HepG2 (cell line): ENCODE results near the gene RUVBL2. TPM values are rescaled to one million over a fixed set of nuclear protein-coding genes. Genes with fewer than 3 reads are reported as not detected.

Source experiments
- ATAC-seq: fragments of 200-7000 bp; cut with Tn5 transposase; 3 replicates; pipeline ENCODE4 v1.9.1; 2020; ENCODE audit warnings: mild to moderate bottlenecking, moderate library complexity
- BruUV-seq: library from RNA; stranded (reverse); fragments of 400-500 nt; replicated peaks from 2 replicates; lab custom pipeline; 2021; lab: Mats Ljungman, UMichigan
- CTCF ChIA-PET: fragments of 300-600 bp; formaldehyde crosslinking; extraction: SDS; loops from one replicate; lab custom pipeline; 2021; ENCODE audit warnings: low total read pairs, inconsistent platforms, low intra/inter-chr PET ratio; lab: Yijun Ruan, JAX
- POLR2A ChIA-PET: fragments of 350-600 bp; sonication (Branson Sonifier 250); formaldehyde crosslinking; loops from one replicate; lab custom pipeline; 2020; ENCODE audit warnings: antibody characterized with exemption, inconsistent platforms; lab: Yijun Ruan, JAX
- DNase-seq: peaks from one replicate; pipeline ENCODE4 v3.0.0-alpha.2; 2015; ENCODE audit warnings: low spot score
- FAIRE-seq: peaks from 3 replicates; lab custom pipeline; 2011; peaks lifted over from hg19 to GRCh38; lab: Jason Lieb, UNC
- H2AFZ ChIP-seq: one replicate; pipeline ENCODE4 v1.6.1; 2011; ENCODE audit warnings: low read length, inconsistent platforms
- H3K27ac ChIP-seq: fragments of 300-600 bp; 3 replicates; pipeline ENCODE4 v1.8.0; 2011; ENCODE audit warnings: mixed run types, mild to moderate bottlenecking, mixed read lengths, low read length, inconsistent platforms; ENCODE audit not compliant: insufficient read depth; ENCODE audit errors: extremely low read length
- H3K27me3 ChIP-seq, 2 experiments: fragments of 200-600 bp in 1 of 2; 2 replicates in 1 of 2; 3 replicates in 1 of 2; pipeline versions ENCODE4 v1.6.0 to v1.8.0; 2011; ENCODE audit warnings: low read length in 2 of 2, mild to moderate bottlenecking in 2 of 2, moderate library complexity in 2 of 2, inconsistent platforms in 1 of 2; ENCODE audit not compliant: insufficient read depth in 2 of 2, control insufficient read depth in 1 of 2
- H3K36me3 ChIP-seq, 2 experiments: fragments of 200-600 bp in 1 of 2; replicated peaks in 1 of 2; 2 replicates in 1 of 2; 3 replicates in 1 of 2; pipeline versions ENCODE4 v1.5.1 to v1.8.0; 2011; ENCODE audit warnings: low read length in 2 of 2, inconsistent platforms in 1 of 2; ENCODE audit not compliant: insufficient read depth in 2 of 2, control insufficient read depth in 1 of 2
- H3K4me1 ChIP-seq: 2 replicates; pipeline ENCODE4 v1.5.1; 2012; ENCODE audit warnings: low read length, inconsistent platforms; ENCODE audit not compliant: insufficient read depth
- H3K4me2 ChIP-seq: 2 replicates; pipeline ENCODE4 v1.6.0; 2011; ENCODE audit warnings: low read depth, low read length, inconsistent platforms
- H3K4me3 ChIP-seq, 3 experiments: fragments of 200-600 bp in 1 of 3; sonication (generic), shearing (Covaris generic) in 1 of 3; replicated peaks in 1 of 3; 2 replicates each; pipeline ENCODE4 v1.5.1; 2011 to 2016; ENCODE audit warnings: low read length in 3 of 3, inconsistent platforms in 2 of 3, low read depth in 2 of 3, mild to moderate bottlenecking in 2 of 3, control low read depth in 1 of 3, mixed read lengths in 1 of 3; ENCODE audit not compliant: insufficient read depth in 1 of 3
- H3K79me2 ChIP-seq: one replicate; pipeline ENCODE4 v1.6.1; 2011; ENCODE audit warnings: low read length, inconsistent platforms; ENCODE audit not compliant: insufficient read depth
- H3K9ac ChIP-seq: 2 replicates; pipeline ENCODE4 v1.6.0; 2011; ENCODE audit warnings: mild to moderate bottlenecking, low read depth, low read length, inconsistent platforms; ENCODE audit not compliant: insufficient read depth
- H3K9me3 ChIP-seq: 2 replicates; pipeline ENCODE4 v1.5.1; 2012; ENCODE audit warnings: mild to moderate bottlenecking, low read length
- H4K20me1 ChIP-seq: 2 replicates; pipeline ENCODE4 v1.6.0; 2011; ENCODE audit warnings: inconsistent platforms, mild to moderate bottlenecking, low read length, moderate library complexity; ENCODE audit not compliant: insufficient read depth
- GFI1 ChIP-seq: sonication (generic); formaldehyde crosslinking; IDR thresholded peaks from 2 replicates; pipeline ENCODE4 v1.5.0; 2020; ENCODE audit warnings: missing genetic modification reagents, mild to moderate bottlenecking, borderline replicate concordance
- HNF1B ChIP-seq: sonication (generic); formaldehyde crosslinking; IDR thresholded peaks from 2 replicates; pipeline ENCODE4 v1.5.1; 2020; ENCODE audit warnings: mild to moderate bottlenecking, moderate library complexity, missing genetic modification reagents
- NR0B2 ChIP-seq: sonication (generic); formaldehyde crosslinking; IDR thresholded peaks from 2 replicates; pipeline ENCODE4 v1.4.0; 2020; ENCODE audit warnings: mild to moderate bottlenecking, missing genetic modification reagents
- ZNF10 ChIP-seq: sonication (generic); formaldehyde crosslinking; IDR thresholded peaks from 2 replicates; pipeline ENCODE4 v1.4.0; 2020; ENCODE audit warnings: mild to moderate bottlenecking, low read depth, missing genetic modification reagents, borderline replicate concordance
- WGBS: methylation state at CpG from one replicate; pipeline ENCODE4 v1.1.6; 2017; ENCODE audit warnings: low lambda C conversion rate; 5-methylcytosine and 5-hydroxymethylcytosine counted together
- in situ Hi-C: cut with HindIII; loops from 2 replicates; pipeline ENCODE4 v1.10.0; 2017; ENCODE audit warnings: low pct_unique_long_range_greater_than_20kb; ENCODE audit not compliant: extremely low pct_ligation_motif_present
- intact Hi-C: fragments of 100-400 bp; cut with micrococcal nuclease; formaldehyde crosslinking; loops from one replicate; pipeline ENCODE4 v1.10.0; 2022; ENCODE audit not compliant: unreplicated experiment
- polyA plus RNA-seq, 8 experiments: library from polyadenylated mRNA; depleted of rRNA in 3 of 8; stranded (reverse) in 7 of 8; unstranded in 1 of 8; fragments of >200 nt; fragmentation: Illumina TruSeq in 4 of 8; extraction: Trizol in 4 of 8; gene quantifications; 2 replicates each; pipeline versions ENCODE4 v1.2.1 to v1.2.3, GENCODE V29; 2011 to 2016; ENCODE audit warnings: low read depth in 4 of 8, missing spikeins in 1 of 8, mixed read lengths in 1 of 8; ENCODE audit not compliant: insufficient read depth in 1 of 8
- total RNA-seq, 5 experiments: library from RNA; depleted of rRNA; stranded (reverse); fragments of >200 nt; fragmentation: Illumina TruSeq; extraction: Trizol; gene quantifications; 2 replicates each; pipeline ENCODE4 v1.2.3, GENCODE V29; 2016; ENCODE audit warnings: low read depth in 1 of 5
- TF ChIP-seq, protein P1 (sequence below): sonication (generic); formaldehyde crosslinking; IDR thresholded peaks from 2 replicates; pipeline ENCODE4 v1.8.1; 2023; ENCODE audit warnings: mild to moderate bottlenecking, missing genetic modification reagents
- TF ChIP-seq, protein P2 (sequence below): sonication (generic); formaldehyde crosslinking; IDR thresholded peaks from 2 replicates; pipeline ENCODE4 v1.8.0; 2022; ENCODE audit warnings: mild to moderate bottlenecking, missing genetic modification reagents
- TF ChIP-seq, protein P3 (sequence below): sonication (generic); formaldehyde crosslinking; IDR thresholded peaks from 2 replicates; pipeline ENCODE4 v1.4.0; 2020; ENCODE audit warnings: missing genetic modification reagents

RUVBL2 gene
- total and polyA plus RNA-seq, 2 of the 13 experiments (the other 11 are each of a cell fraction or from before 2014, with no cell fraction given), result 120 to 122 TPM

GRCh38 chr19:48992581-48993174 is 1.0 kb upstream of the RUVBL2 start:
- H3K27me3 ChIP-seq, result no peaks in the 10 kb centered on the region; a peak in 1 of 5 replicates
- H3K4me3 ChIP-seq, result peak overlapping the region; percentile 82 to 98 (median 93)
- peak overlapping the region; percentile 93 for H3K4me2 ChIP-seq
- H2AFZ ChIP-seq, result peak overlapping the region; percentile 29
- peak overlapping the region; percentile 78 for H3K27ac ChIP-seq
- FAIRE-seq (no peak), DNase-seq (no peak), ATAC-seq (peak; percentile 26)
- ChIA-PET POLR2A (interaction anchor here (0.9 to 3.7 kb wide), 23 partner anchors 8 to 684 kb away, joined by 3 to 57 read pairs (median 9); partner anchors contain the start of genes BAX, FTL, NUCB1 and PPP1R15A), CTCF (no interaction called here)
- in situ Hi-C loops, result no loop called here
- H4K20me1 ChIP-seq, result no peaks in the 10 kb centered on the region
- H3K79me2 ChIP-seq, result peaks cover 55% of the 10 kb centered on the region
- TSS peak; percentile 55 for BruUV-seq
- intact Hi-C loops, result no loop called here
- H3K9me3 ChIP-seq, result no peaks in the 10 kb centered on the region
- peaks cover 8 to 15% of the 10 kb centered on the region in 2 experiments; a peak in 4 of 5 replicates for H3K36me3 ChIP-seq
- peak overlapping the region; percentile 85 for H3K9ac ChIP-seq
- peaks cover 39% of the 10 kb centered on the region for H3K4me1 ChIP-seq
- WGBS, result under 1% methylated on average over 18 of the region's 20 CpGs
- TF ChIP-seq, protein P1, sequence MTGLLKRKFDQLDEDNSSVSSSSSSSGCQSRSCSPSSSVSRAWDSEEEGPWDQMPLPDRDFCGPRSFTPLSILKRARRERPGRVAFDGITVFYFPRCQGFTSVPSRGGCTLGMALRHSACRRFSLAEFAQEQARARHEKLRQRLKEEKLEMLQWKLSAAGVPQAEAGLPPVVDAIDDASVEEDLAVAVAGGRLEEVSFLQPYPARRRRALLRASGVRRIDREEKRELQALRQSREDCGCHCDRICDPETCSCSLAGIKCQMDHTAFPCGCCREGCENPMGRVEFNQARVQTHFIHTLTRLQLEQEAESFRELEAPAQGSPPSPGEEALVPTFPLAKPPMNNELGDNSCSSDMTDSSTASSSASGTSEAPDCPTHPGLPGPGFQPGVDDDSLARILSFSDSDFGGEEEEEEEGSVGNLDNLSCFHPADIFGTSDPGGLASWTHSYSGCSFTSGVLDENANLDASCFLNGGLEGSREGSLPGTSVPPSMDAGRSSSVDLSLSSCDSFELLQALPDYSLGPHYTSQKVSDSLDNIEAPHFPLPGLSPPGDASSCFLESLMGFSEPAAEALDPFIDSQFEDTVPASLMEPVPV, result no peak
- TF ChIP-seq, protein P2, sequence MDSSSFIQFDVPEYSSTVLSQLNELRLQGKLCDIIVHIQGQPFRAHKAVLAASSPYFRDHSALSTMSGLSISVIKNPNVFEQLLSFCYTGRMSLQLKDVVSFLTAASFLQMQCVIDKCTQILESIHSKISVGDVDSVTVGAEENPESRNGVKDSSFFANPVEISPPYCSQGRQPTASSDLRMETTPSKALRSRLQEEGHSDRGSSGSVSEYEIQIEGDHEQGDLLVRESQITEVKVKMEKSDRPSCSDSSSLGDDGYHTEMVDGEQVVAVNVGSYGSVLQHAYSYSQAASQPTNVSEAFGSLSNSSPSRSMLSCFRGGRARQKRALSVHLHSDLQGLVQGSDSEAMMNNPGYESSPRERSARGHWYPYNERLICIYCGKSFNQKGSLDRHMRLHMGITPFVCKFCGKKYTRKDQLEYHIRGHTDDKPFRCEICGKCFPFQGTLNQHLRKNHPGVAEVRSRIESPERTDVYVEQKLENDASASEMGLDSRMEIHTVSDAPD (CRISPR knock-in tag), result 0 out of 2 replicates have a peak, but pooled peaks have one; percentile 23
- TF ChIP-seq GFI1 (CRISPR knock-in tag), result peak; percentile 59; the same call in 1 of the 2 replicates
- no peak for TF ChIP-seq ZNF10 (CRISPR knock-in tag)
- TF ChIP-seq HNF1B (CRISPR knock-in tag), result no peak
- TF ChIP-seq, protein P3, sequence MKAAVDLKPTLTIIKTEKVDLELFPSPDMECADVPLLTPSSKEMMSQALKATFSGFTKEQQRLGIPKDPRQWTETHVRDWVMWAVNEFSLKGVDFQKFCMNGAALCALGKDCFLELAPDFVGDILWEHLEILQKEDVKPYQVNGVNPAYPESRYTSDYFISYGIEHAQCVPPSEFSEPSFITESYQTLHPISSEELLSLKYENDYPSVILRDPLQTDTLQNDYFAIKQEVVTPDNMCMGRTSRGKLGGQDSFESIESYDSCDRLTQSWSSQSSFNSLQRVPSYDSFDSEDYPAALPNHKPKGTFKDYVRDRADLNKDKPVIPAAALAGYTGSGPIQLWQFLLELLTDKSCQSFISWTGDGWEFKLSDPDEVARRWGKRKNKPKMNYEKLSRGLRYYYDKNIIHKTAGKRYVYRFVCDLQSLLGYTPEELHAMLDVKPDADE (CRISPR knock-in tag), result peak; percentile 23; the same call in 1 of the 2 replicates
- 0 out of 2 replicates have a peak, but pooled peaks have one; percentile 17 for TF ChIP-seq NR0B2
